RWPE2 (cell line): Measurements from ENCODE around the gene CCDC92.

ENCODE experiments used
- ATAC-seq: fragments of 200-7000 bp; cut with Tn5 transposase; 3 replicates; pipeline ENCODE4 v1.9.1; 2021; ENCODE audit warnings: low read depth
- DNase-seq: peaks from one replicate; pipeline ENCODE4 v3.0.0-alpha.2; 2020; ENCODE audit warnings: low spot score
- H3K27ac ChIP-seq: fragments of 450-650 bp; 2 replicates; pipeline ENCODE4 v1.5.1; 2017; ENCODE audit warnings: mild to moderate bottlenecking; ENCODE audit not compliant: poor library complexity, severe bottlenecking
- H3K27me3 ChIP-seq: fragments of 250-450 bp; sonication (Bioruptor Pico); 2 replicates; pipeline ENCODE4 v1.5.1; 2021; ENCODE audit warnings: mild to moderate bottlenecking, moderate library complexity; ENCODE audit not compliant: insufficient read depth, poor library complexity, severe bottlenecking
- H3K36me3 ChIP-seq: fragments of 250-450 bp; sonication (Bioruptor Pico); 2 replicates; pipeline ENCODE4 v1.5.1; 2020; ENCODE audit warnings: low read depth, mild to moderate bottlenecking, moderate library complexity
- H3K4me1 ChIP-seq: fragments of 250-450 bp; sonication (Bioruptor Pico); 2 replicates; pipeline ENCODE4 v1.5.1; 2021; ENCODE audit warnings: mild to moderate bottlenecking, moderate library complexity; ENCODE audit not compliant: insufficient read depth, poor library complexity, severe bottlenecking
- H3K4me3 ChIP-seq: fragments of 250-450 bp; sonication (Bioruptor Pico); 2 replicates; pipeline ENCODE4 v1.5.1; 2021; ENCODE audit warnings: mild to moderate bottlenecking, moderate library complexity; ENCODE audit not compliant: severe bottlenecking
- H3K9me3 ChIP-seq: fragments of 250-450 bp; sonication (Bioruptor Pico); 2 replicates; pipeline ENCODE4 v1.5.1; 2021; ENCODE audit warnings: mild to moderate bottlenecking, moderate library complexity; ENCODE audit not compliant: severe bottlenecking
- TF ChIP-seq, protein P1 (sequence below): fragments of 450-650 bp; IDR thresholded peaks from one replicate; pipeline ENCODE4 v1.5.1; 2017; ENCODE audit warnings: mild to moderate bottlenecking, moderate library complexity; ENCODE audit not compliant: poor library complexity, severe bottlenecking

The CCDC92 gene

DNA sequence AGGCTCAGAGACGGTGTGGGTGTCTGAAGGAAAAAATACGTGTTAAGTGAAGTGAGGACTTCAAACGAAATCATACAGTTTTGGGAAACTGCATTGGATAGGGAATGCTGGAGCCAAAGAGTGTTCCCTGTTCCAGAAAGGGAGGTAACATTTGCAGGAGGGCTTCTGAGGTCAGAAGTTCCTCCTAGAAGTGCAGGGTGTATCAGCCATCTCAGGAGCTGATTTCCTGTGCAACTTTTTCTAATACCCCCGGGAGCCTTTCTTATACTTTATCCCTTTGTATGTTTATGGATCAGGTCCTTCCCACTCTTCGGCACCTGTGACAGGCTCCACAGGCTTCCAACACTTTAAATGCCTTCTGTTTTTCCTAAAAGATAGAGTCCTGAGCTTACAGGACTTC is 25.3 kb upstream of the CCDC92 start:
- H3K4me3 ChIP-seq = no peak overlapping the region
- peaks cover 33% of the 10 kb centered on the region for H3K36me3 ChIP-seq
- TF ChIP-seq, protein P1, sequence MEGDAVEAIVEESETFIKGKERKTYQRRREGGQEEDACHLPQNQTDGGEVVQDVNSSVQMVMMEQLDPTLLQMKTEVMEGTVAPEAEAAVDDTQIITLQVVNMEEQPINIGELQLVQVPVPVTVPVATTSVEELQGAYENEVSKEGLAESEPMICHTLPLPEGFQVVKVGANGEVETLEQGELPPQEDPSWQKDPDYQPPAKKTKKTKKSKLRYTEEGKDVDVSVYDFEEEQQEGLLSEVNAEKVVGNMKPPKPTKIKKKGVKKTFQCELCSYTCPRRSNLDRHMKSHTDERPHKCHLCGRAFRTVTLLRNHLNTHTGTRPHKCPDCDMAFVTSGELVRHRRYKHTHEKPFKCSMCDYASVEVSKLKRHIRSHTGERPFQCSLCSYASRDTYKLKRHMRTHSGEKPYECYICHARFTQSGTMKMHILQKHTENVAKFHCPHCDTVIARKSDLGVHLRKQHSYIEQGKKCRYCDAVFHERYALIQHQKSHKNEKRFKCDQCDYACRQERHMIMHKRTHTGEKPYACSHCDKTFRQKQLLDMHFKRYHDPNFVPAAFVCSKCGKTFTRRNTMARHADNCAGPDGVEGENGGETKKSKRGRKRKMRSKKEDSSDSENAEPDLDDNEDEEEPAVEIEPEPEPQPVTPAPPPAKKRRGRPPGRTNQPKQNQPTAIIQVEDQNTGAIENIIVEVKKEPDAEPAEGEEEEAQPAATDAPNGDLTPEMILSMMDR = no peak
- peaks cover 13% of the 10 kb centered on the region for H3K4me1 ChIP-seq
- no peak overlapping the region for H3K27ac ChIP-seq
- H3K9me3 ChIP-seq = no peaks in the 10 kb centered on the region
- H3K27me3 ChIP-seq = no peaks in the 10 kb centered on the region
- no peak for DNase-seq
- no peak for ATAC-seq

DNA sequence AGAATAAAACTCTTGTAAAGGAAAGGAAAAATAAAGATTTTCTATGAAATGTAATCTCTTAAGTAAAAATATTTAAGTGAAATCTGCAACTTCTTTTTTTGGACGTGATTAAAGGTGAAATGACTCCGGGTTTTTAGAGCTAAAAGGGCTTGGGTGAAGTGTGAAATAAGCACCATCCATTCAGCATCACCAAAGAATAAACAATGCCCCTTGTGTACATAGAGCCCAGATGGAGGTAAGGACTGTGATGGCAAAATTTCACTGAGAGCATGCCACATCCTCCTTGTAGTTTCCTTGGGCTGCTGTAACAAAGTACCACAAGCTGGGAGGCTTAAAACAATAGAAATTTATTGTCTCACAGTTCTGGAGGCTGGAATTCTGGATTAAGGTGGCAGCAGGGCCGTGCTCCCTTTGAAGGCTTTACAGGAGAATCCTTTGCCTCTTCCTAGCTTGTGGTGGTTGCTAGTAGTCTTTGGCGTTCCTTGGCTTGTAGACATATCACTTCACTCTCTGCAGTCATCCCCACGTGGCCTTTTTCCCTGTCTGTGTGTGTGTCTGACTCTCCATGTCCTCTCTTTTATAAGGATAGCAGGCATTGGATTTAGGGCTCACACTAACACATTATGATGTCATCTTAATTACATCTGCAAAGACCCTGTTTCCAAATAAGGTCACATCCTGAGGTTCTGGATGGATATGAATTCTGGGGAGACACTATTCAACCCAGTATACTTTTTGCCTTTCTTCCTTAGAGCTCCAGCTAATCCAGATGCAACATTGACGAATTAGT is 24.6 kb upstream of the CCDC92 start:
- H3K4me1 ChIP-seq = peaks cover 13% of the 10 kb centered on the region
- DNase-seq (no peak), ATAC-seq (no peak)
- H3K9me3 ChIP-seq = no peaks in the 10 kb centered on the region
- no peak overlapping the region for H3K4me3 ChIP-seq
- H3K27ac ChIP-seq = no peak overlapping the region
- peaks cover 38% of the 10 kb centered on the region for H3K36me3 ChIP-seq
- TF ChIP-seq, protein P1 = no peak
- H3K27me3 ChIP-seq = no peaks in the 10 kb centered on the region

DNA sequence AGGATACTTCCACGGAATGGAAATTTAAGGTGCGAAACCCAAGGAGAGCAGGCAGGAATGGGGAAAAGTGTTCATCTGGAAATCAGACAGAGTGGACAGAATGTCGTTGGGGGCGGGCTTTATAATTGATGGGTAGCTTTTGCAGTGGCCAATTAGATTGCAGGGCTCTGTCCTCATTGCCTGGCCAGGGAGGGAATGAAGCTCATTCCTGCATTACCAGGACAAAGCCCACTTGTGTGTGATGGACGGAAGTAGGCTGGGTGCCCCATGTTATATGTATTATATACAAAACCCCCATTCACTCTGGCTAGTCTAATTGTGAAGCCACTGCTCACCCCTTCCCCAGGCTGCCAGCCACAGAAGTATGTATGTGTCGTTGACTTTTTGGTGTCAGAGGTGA is 23.9 kb upstream of the CCDC92 start:
- ATAC-seq (no peak), DNase-seq (no peak)
- Histone ChIP-seq H3K9me3 (no peaks in the 10 kb centered on the region), H3K4me3 (no peak overlapping the region), H3K4me1 (peaks cover 15% of the 10 kb centered on the region), H3K27ac (no peak overlapping the region), H3K27me3 (no peaks in the 10 kb centered on the region), H3K36me3 (peaks cover 40% of the 10 kb centered on the region)
- TF ChIP-seq, protein P1 = no peak

DNA sequence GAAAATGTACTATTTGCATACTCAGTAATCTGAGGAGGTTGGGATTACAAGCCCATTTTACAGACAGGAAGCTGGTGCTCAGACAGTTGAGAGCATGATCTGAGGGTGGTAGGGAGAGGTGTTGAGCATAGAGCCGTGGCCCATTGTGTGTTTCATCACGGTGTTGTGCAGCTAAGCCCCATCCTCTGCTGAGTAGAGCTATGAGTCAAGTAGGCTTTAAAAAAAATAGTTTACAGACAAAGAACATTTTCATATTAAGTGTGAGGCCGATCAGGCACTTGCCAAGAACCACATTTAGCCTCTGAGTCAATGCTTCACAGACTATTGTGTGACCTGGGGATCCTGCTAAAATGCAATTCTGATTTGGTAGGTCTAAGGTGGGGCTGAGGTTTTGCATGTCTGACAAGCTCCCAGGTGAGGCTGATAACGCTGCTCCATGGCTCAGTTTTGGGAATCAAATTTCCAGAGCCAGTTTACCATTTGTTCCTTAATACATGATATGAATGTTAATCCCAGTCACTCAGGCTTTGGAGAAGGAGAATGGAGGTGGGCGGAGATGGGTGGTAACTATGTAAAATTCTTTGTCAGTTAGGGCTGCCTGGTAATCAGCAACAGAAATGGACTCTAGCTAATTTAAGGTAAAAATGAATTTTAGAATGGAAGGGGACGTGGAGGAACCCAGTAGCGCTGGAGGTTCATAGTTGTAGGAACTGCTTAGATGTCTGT is 22.6 kb upstream of the CCDC92 start:
- H3K27me3 ChIP-seq = no peaks in the 10 kb centered on the region
- H3K4me3 ChIP-seq = no peak overlapping the region
- DNase-seq (no peak), ATAC-seq (peak; percentile 89)
- TF ChIP-seq, protein P1 = no peak
- peaks cover 40% of the 10 kb centered on the region for H3K36me3 ChIP-seq
- H3K4me1 ChIP-seq = peaks cover 25% of the 10 kb centered on the region
- peak overlapping the region; percentile 23 for H3K27ac ChIP-seq
- no peaks in the 10 kb centered on the region for H3K9me3 ChIP-seq
